Cardiac fibroblast (primary cell): Measurements from ENCODE around the gene JMJD1C.

Source experiments
- DNase-seq, 2 donors: peaks; one replicate each; pipeline versions ENCODE4 v3.0.0 to v3.0.0-alpha.2; 2010; ENCODE audit warnings: low read depth in 2 of 2
- H3K4me3 ChIP-seq, 2 donors: replicated peaks in 1 of 2; 1 replicate in 1 of 2; 2 replicates in 1 of 2; pipeline ENCODE4 v1.5.1; 2011; ENCODE audit warnings: low read depth in 2 of 2, low read length in 2 of 2, mild to moderate bottlenecking in 2 of 2, moderate library complexity in 1 of 2
- CTCF ChIP-seq: IDR thresholded peaks from one replicate; pipeline ENCODE4 v1.5.1; 2011; ENCODE audit warnings: low read depth, mild to moderate bottlenecking, low read length, inconsistent platforms

JMJD1C gene

GRCh38 chr10:63424576-63424975 lies 41.2 kb downstream of the JMJD1C start:
- no peak for DNase-seq
- no peak overlapping the region for H3K4me3 ChIP-seq
- no peak for TF ChIP-seq CTCF

- no peak overlapping the region for H3K4me3 ChIP-seq
- no peak for TF ChIP-seq CTCF
- DNase-seq, result peak in 1 of 2 donors; percentile 62
Measured at GRCh38 chr10:63423494-63423893, 42.3 kb downstream of the JMJD1C start.

GRCh38 chr10:63421591-63421990 lies 44.2 kb downstream of the JMJD1C start:
- DNase-seq, result no peak
- no peak for TF ChIP-seq CTCF
- H3K4me3 ChIP-seq, result no peak overlapping the region

- H3K4me3 ChIP-seq, result no peak overlapping the region
- no peak for TF ChIP-seq CTCF
- DNase-seq, result peak in 1 of 2 donors; percentile 43
Measured at GRCh38 chr10:63416376-63416775, 49.4 kb downstream of the JMJD1C start.

GRCh38 chr10:63415640-63416244 lies 50.0 kb downstream of the JMJD1C start:
- TF ChIP-seq CTCF, result no peak
- no peak for DNase-seq
- no peak overlapping the region for H3K4me3 ChIP-seq

GRCh38 chr10:63414481-63415260 lies 51.1 kb downstream of the JMJD1C start:
- no peak overlapping the region for H3K4me3 ChIP-seq
- TF ChIP-seq CTCF, result no peak
- no peak for DNase-seq
